Tibial artery (tissue), 4 donors: ENCODE data around the gene SH3RF1.

ENCODE experiments used
- DNase-seq, 2 donors: peaks; one replicate each; pipeline ENCODE4 v3.0.0-alpha.2; 2019
- H3K27ac ChIP-seq, 2 donors: fragments of 200-600 bp; sonication (generic) in 1 of 2; 1 replicate in 1 of 2; 2 replicates in 1 of 2; pipeline ENCODE4 v1.5.1; 2018 to 2019; ENCODE audit warnings: mild to moderate bottlenecking in 1 of 2
- H3K27me3 ChIP-seq, 2 donors: fragments of 200-600 bp; sonication (generic) in 1 of 2; one replicate each; pipeline versions ENCODE4 v1.5.1 to v1.6.0; 2016 to 2019
- H3K36me3 ChIP-seq, 3 donors: fragments of 200-600 bp; sonication (generic) in 2 of 3; one replicate each; pipeline ENCODE4 v1.5.1; 2016 to 2019; ENCODE audit warnings: mild to moderate bottlenecking in 2 of 3
- H3K4me1 ChIP-seq, 4 donors: fragments of 200-600 bp; sonication (generic) in 2 of 4; 1 replicate in 3 of 4; 2 replicates in 1 of 4; pipeline ENCODE4 v1.5.1; 2016 to 2019
- H3K4me3 ChIP-seq, 2 donors: fragments of 200-600 bp; sonication (generic) in 1 of 2; 1 replicate in 1 of 2; 2 replicates in 1 of 2; pipeline ENCODE4 v1.5.1; 2018 to 2019; ENCODE audit warnings: mild to moderate bottlenecking in 2 of 2
- H3K9me3 ChIP-seq, 3 donors: fragments of 200-600 bp; sonication (generic) in 1 of 3; one replicate each; pipeline ENCODE4 v1.5.1; 2016 to 2019
- CTCF ChIP-seq, 2 experiments: fragments of 200-600 bp in 1 of 2; fragments of 450-650 bp in 1 of 2; IDR thresholded peaks; one replicate each; pipeline ENCODE4 v1.5.1; 2017 to 2019; ENCODE audit warnings: antibody characterized with exemption in 2 of 2, mild to moderate bottlenecking in 1 of 2, moderate library complexity in 1 of 2
- intact Hi-C: fragments of 100-400 bp; cut with DNase I; formaldehyde crosslinking; loops from one replicate; pipeline ENCODE4 v1.15.0; 2023; ENCODE audit warnings: low total_unique reads

The SH3RF1 gene

GRCh38 chr4:169271692-169272007 is 894 bp upstream of the SH3RF1 start:
- Histone ChIP-seq H3K27ac (peak overlapping the region; percentile 86 to 91), H3K9me3 (no peaks in the 10 kb centered on the region), H3K27me3 (no peaks in the 10 kb centered on the region), H3K36me3 (no peaks in the 10 kb centered on the region), H3K4me3 (peak overlapping the region; percentile 67 to 70), H3K4me1 (peaks cover 0 to 45% (median 13%) of the 10 kb centered on the region in 4 donors)
- TF ChIP-seq CTCF (IDR thresholded peaks at IDR 0.05): no peak
- DNase-seq: no peak
- intact Hi-C loops: loop anchor here (2.0 to 10.0 kb wide), 2 partner anchors 157 to 261 kb away; partner anchors contain the start of gene CBR4

DNA sequence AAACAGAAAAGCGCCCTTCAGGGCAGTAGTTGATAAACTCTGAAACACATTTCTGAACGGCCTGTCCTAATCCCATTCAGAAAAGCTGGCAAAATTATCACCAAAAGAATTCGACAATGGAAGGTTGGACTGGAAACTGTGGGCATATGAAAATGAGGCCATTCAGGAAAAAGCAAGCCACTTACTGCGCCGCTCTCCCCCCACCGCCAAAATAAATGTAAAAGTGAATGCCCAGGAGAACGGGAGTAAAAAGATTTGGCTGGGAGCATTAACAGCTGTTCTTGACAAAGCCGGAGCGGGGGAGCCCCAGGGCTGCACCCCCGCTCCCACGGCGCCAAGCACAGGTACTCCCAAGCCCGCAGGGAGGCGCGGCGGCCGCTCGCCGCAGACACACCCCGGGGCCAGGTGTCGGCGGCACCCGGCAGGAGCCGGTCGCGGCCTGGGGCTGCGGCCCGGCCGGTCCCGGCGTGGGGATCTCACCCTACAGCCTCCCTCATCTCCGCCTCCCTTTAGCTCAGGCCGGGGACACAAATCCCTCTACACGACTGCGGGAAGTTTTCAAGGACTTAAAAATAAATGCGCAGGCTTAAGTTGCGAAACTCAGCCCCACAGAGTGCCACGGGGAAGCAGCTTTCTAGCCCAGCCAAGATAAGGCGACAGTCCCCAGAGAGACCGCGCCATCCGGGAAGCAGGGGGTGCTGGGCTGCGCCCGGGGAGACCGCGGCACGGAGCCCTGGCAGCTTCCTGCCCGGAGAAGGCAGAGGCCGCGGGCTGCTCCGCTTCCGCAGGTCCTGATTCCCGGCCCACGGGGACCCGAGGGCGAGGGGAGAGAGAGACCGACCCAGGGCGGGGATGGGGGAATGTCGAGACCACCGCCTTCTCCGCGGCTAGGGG is 593 bp downstream of the SH3RF1 start:
- Histone ChIP-seq H3K4me3 (peak overlapping the region; percentile 67 to 70), H3K36me3 (no peaks in the 10 kb centered on the region), H3K27ac (peak overlapping the region; percentile 86 to 91), H3K27me3 (no peaks in the 10 kb centered on the region), H3K9me3 (no peaks in the 10 kb centered on the region), H3K4me1 (peaks cover 0 to 60% (median 20%) of the 10 kb centered on the region in 4 donors)
- TF ChIP-seq CTCF (IDR thresholded peaks at IDR 0.05): no peak
- intact Hi-C loops: loop anchor here (10.0 kb wide), 1 partner anchor 155 kb away; no protein-coding TSS in a partner anchor
- peak; percentile 53 to 87 for DNase-seq

DNA sequence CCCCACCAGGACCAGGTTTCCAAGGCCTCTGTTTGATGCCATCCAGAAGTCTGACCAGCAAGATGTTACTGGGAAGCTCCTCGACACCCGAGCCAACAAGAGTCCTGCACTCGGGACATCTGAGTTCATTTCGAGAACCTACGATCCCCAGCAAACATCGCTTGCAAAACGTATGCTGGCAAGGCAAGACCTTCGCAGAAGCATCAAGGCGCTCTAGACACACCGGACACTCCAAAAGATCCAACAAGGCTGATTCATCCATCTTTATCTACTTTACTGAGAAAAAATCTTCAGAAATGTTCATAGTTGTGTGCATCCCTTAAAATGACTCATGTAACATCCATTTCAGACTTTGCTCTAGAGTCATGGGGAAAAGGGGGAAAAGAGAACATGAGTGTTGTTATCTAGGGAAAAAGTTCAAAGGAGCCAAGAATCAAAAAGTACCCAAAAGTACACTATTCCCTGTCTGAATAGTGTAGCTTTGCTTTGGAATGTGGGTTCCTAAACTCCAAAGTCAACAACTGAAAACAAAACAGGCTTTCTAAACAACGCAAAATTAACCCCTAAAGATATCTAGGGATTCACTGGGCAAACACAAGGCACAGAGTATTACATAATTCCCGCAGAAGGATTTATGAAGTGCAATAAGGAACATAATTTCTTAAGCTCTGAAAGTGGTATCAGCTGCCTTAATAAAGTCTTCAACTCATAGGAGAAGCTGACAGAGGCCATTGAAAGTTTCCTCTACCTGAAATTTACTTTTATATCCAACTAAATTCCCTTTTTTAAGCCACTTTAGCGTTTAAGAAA is 1.6 kb downstream of the SH3RF1 start:
- Histone ChIP-seq H3K9me3 (no peaks in the 10 kb centered on the region), H3K4me3 (peak overlapping the region; percentile 67 to 70), H3K36me3 (peaks cover 0 to 1% (median 0%) of the 10 kb centered on the region in 3 donors), H3K27me3 (no peaks in the 10 kb centered on the region), H3K4me1 (peaks cover 0 to 68% (median 21%) of the 10 kb centered on the region in 4 donors), H3K27ac (peak overlapping the region; percentile 86 to 91)
- intact Hi-C loops: no loop called here
- no peak for DNase-seq
- no peak for TF ChIP-seq CTCF (IDR thresholded peaks at IDR 0.05)

- TF ChIP-seq CTCF (IDR thresholded peaks at IDR 0.05): no peak
- intact Hi-C loops: no loop called here
- no peaks in the 10 kb centered on the region for H3K9me3 ChIP-seq
- no peak for DNase-seq
- H3K27ac ChIP-seq: peak overlapping the region in 1 of 2 donors; percentile 91
- no peaks in the 10 kb centered on the region for H3K27me3 ChIP-seq
- H3K36me3 ChIP-seq: peaks cover 0 to 5% (median 0%) of the 10 kb centered on the region in 3 donors
- no peak overlapping the region for H3K4me3 ChIP-seq
- H3K4me1 ChIP-seq: peaks cover 0 to 79% (median 26%) of the 10 kb centered on the region in 4 donors
Measured at GRCh38 chr4:169267070-169267469, 3.7 kb downstream of the SH3RF1 start.

GRCh38 chr4:169266661-169267060 is 4.1 kb downstream of the SH3RF1 start:
- Histone ChIP-seq H3K4me3 (no peak overlapping the region), H3K36me3 (peaks cover 0 to 5% (median 0%) of the 10 kb centered on the region in 3 donors), H3K9me3 (no peaks in the 10 kb centered on the region), H3K27me3 (no peaks in the 10 kb centered on the region), H3K27ac (no peak overlapping the region), H3K4me1 (peaks cover 0 to 77% (median 24%) of the 10 kb centered on the region in 4 donors)
- TF ChIP-seq CTCF (IDR thresholded peaks at IDR 0.05): no peak
- intact Hi-C loops: no loop called here
- DNase-seq: no peak
